Peyer's patch (tissue), 4 donors: ENCODE results near the gene TBC1D17. TPM values are rescaled to one million over a fixed set of nuclear protein-coding genes. Genes with fewer than 3 reads are reported as not detected.
A peak's percentile ranks its signal among the peaks of the same experiment; 100 is the strongest.

Experiments
- DNase-seq, 3 donors: peaks; one replicate each; pipeline ENCODE4 v3.0.0-alpha.2; 2017 to 2019
- H3K27ac ChIP-seq, 4 donors: fragments of 200-600 bp; sonication (generic); one replicate each; pipeline ENCODE4 v1.5.1; 2016 to 2019
- H3K27me3 ChIP-seq, 2 donors: fragments of 200-600 bp; sonication (generic); one replicate each; pipeline ENCODE4 v1.5.1; 2019
- H3K36me3 ChIP-seq, 3 donors: fragments of 200-600 bp; sonication (generic); one replicate each; pipeline ENCODE4 v1.5.1; 2016 to 2019
- H3K4me1 ChIP-seq, 4 donors: fragments of 200-600 bp; sonication (generic); one replicate each; pipeline ENCODE4 v1.5.1; 2016 to 2019
- H3K4me3 ChIP-seq, 4 donors: fragments of 200-600 bp; sonication (generic); 1 replicate in 3 of 4; 2 replicates in 1 of 4; pipeline ENCODE4 v1.5.1; 2016 to 2019; ENCODE audit warnings: mild to moderate bottlenecking in 1 of 4
- H3K9me3 ChIP-seq, 4 donors: fragments of 200-600 bp; sonication (generic); one replicate each; pipeline ENCODE4 v1.5.1; 2016 to 2019; ENCODE audit warnings: mild to moderate bottlenecking in 1 of 4
- POLR2A ChIP-seq, 2 donors: fragments of 450-650 bp; IDR thresholded peaks; one replicate each; pipeline ENCODE4 v1.5.1; 2017; ENCODE audit warnings: antibody characterized with exemption in 2 of 2, mild to moderate bottlenecking in 2 of 2, moderate library complexity in 2 of 2
- total RNA-seq, 4 donors: library from RNA; depleted of rRNA; stranded (reverse); fragments of >200 nt; gene quantifications; one replicate each; pipeline ENCODE4 v1.1.0, GENCODE V29; 2016
- TF ChIP-seq, protein P1 (sequence below), 6 experiments: fragments of 450-650 bp in 4 of 6; fragments of 200-600 bp in 2 of 6; sonication (generic) in 1 of 6; IDR thresholded peaks; one replicate each; pipeline ENCODE4 v1.5.1; 2017 to 2019; ENCODE audit warnings: antibody characterized with exemption in 6 of 6, mild to moderate bottlenecking in 3 of 6, moderate library complexity in 1 of 6

Gene TBC1D17
- total RNA-seq, 4 donors from 2014 or later = 22.8 to 83.3 (median 62.1) TPM

DNA sequence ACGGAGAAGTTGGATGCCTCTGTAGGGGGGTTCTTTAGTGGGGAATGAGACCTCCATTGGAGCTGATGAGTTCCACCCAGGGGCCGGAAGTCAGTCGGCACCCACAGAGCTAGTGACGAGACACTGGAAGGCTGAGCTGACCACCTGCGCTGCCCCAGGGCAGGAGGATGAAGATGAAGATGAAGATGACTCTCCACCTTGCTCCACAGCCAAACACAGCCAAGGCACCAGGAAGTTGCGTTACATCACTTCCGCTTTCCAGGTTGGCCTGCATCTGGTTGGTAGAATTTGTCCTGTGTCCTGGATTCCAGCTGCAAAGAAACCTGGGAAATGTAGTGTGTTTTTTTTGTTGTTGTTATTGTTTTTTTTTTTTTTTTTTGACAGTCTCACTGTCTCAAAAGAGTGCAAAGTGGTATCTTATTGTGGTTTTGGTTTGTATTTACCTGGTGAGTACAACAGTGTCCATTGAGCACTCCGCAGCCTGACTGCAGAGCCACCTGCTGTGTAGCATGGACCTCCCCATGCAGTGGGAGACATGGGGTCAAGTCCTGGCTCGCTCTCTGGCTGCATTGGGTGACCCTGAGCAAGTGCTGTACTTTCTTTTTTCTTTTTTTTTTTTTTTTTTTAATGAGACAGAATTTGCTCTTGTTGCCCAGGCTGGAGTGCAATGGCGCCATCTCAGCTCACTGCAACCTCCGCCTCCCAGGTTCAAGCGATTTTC, 1.9 kb downstream of the TBC1D17 start:
- Histone ChIP-seq H3K27ac (no peak overlapping the region), H3K9me3 (no peaks in the 10 kb centered on the region), H3K4me1 (peaks cover 0 to 27% (median 4%) of the 10 kb centered on the region in 4 donors), H3K27me3 (no peaks in the 10 kb centered on the region), H3K4me3 (no peak overlapping the region), H3K36me3 (peaks cover 0 to 58% (median 4%) of the 10 kb centered on the region in 3 donors)
- no peak for TF ChIP-seq POLR2A (IDR thresholded peaks at IDR 0.05)
- TF ChIP-seq, protein P1, sequence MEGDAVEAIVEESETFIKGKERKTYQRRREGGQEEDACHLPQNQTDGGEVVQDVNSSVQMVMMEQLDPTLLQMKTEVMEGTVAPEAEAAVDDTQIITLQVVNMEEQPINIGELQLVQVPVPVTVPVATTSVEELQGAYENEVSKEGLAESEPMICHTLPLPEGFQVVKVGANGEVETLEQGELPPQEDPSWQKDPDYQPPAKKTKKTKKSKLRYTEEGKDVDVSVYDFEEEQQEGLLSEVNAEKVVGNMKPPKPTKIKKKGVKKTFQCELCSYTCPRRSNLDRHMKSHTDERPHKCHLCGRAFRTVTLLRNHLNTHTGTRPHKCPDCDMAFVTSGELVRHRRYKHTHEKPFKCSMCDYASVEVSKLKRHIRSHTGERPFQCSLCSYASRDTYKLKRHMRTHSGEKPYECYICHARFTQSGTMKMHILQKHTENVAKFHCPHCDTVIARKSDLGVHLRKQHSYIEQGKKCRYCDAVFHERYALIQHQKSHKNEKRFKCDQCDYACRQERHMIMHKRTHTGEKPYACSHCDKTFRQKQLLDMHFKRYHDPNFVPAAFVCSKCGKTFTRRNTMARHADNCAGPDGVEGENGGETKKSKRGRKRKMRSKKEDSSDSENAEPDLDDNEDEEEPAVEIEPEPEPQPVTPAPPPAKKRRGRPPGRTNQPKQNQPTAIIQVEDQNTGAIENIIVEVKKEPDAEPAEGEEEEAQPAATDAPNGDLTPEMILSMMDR (IDR thresholded peaks at IDR 0.05) = no peak
- DNase-seq = no peak

DNA sequence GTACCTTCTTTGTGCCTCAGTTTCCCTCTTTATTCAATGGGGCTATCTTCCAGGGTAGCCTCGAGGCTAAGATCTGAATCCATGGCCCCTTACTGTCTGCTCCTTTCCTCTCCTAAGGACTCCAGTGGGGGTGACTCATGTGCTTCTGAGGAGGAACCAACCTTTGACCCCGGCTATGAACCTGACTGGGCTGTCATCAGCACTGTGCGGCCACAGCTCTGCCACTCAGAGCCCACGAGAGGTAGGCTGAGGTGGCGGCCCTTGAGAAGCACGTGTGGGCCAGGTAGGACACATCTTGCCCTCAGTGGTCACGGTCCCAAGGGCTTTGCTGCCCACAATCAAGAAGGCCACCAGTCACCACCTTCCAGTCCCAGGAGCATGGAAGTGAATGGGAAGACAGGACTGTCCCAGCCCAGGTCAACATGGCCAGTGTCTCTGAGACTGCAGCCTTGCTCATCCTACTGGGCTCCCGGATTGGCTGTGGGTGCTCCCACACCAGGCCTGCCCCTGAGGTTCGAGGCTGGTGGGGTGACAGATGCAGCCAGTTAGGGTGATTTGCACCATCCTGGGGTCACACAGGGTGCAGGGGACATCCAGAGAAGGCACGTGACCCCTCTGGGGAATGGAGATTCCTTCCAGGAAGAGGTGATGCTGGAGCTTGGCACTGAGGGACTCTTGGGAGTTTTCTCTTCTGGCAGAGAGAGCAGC, 2.8 kb downstream of the TBC1D17 start:
- H3K36me3 ChIP-seq = peaks cover 0 to 67% (median 4%) of the 10 kb centered on the region in 3 donors
- peak in 1 of 3 donors; percentile 76 for DNase-seq

DNA sequence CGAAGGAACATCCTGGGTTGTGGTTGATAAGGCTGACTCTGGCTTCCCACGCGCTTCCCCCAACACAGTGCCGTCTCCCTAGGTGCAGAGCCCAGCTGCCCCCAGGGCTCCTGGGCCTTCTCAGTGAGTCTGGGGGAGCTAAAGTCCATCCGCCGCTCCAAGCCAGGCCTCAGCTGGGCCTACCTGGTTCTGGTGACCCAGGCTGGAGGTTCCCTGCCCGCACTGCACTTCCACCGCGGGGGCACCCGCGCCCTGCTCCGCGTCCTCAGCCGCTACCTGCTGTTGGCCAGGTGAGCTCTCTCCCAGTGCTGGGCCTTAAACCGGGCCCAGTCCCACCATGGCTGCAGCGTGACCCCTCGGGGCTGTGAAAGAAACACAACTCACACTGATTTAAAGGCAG, 3.7 kb downstream of the TBC1D17 start:
- H3K36me3 ChIP-seq = peaks cover 0 to 72% (median 4%) of the 10 kb centered on the region in 3 donors

More for the DNA sequence above, 2.8 kb downstream of the TBC1D17 start:
- no peak for TF ChIP-seq POLR2A (IDR thresholded peaks at IDR 0.05)
- TF ChIP-seq, protein P1 (IDR thresholded peaks at IDR 0.05) = no peak
- peak overlapping the region in 1 of 4 donors; percentile 20 for H3K27ac ChIP-seq
- H3K27me3 ChIP-seq = no peaks in the 10 kb centered on the region
- peaks cover 0 to 17% (median 4%) of the 10 kb centered on the region in 4 donors for H3K4me1 ChIP-seq
- no peak overlapping the region for H3K4me3 ChIP-seq
- H3K9me3 ChIP-seq = no peaks in the 10 kb centered on the region

DNA sequence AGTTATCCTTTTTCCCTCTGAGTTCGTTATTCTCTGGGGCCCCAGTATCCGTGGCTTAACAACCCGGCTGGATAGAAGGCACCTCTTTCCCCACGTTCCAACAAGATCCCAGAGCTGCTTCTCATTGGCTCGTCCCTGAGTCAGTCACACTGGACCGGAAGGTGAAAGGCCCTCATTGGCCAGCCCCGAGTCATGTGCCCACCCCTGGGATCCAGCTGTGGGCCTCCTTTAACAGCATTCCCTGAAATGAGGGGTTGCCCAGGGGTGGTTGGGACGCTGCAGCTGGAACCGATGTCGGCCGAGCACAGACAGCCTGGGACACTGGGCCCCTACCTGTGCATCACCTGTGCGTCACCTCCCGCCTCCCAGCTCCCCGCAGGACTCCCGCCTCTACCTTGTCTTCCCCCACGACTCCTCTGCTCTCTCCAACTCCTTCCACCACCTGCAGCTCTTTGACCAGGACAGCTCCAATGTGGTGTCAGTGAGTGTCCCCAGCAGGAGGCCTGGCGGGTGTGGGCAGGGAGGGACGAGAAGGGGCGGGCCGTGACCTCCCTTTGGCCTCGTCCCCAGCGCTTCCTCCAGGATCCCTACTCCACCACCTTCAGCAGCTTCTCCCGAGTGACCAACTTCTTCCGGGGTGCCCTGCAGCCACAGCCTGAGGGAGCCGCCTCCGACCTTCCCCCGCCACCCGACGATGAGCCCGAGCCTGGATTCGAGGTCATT, 4.3 kb downstream of the TBC1D17 start:
- Histone ChIP-seq H3K4me3 (no peak overlapping the region), H3K4me1 (peaks cover 0 to 12% (median 2%) of the 10 kb centered on the region in 4 donors), H3K27ac (no peak overlapping the region), H3K36me3 (peaks cover 0 to 78% (median 4%) of the 10 kb centered on the region in 3 donors), H3K27me3 (no peaks in the 10 kb centered on the region), H3K9me3 (no peaks in the 10 kb centered on the region)
- TF ChIP-seq POLR2A (IDR thresholded peaks at IDR 0.05) = no peak
- DNase-seq = no peak

More for the DNA sequence above, 3.7 kb downstream of the TBC1D17 start:
- no peak for TF ChIP-seq POLR2A (IDR thresholded peaks at IDR 0.05)
- TF ChIP-seq, protein P1 (IDR thresholded peaks at IDR 0.05) = no peak
- Histone ChIP-seq H3K4me3 (no peak overlapping the region), H3K27me3 (no peaks in the 10 kb centered on the region), H3K9me3 (no peaks in the 10 kb centered on the region), H3K27ac (no peak overlapping the region), H3K4me1 (peaks cover 0 to 12% (median 2%) of the 10 kb centered on the region in 4 donors)
- no peak for DNase-seq

DNA sequence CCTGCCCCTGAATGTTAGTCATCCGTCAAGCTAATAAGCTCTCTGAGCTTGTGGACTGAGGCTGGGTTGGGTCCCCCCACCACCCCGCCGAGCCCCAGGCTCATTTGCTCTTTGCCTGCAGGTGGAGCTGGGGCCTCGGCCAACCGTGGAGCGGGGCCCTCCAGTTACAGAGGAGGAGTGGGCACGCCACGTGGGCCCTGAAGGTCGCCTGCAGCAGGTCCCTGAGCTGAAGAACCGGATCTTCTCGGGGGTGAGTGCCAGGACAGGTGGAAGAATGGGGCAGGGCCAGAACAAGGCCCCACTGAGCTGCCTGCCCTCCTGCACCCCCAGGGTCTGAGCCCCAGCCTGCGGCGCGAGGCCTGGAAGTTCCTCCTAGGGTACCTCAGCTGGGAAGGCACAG, 5.1 kb downstream of the TBC1D17 start:
- Histone ChIP-seq H3K27ac (no peak overlapping the region), H3K4me3 (no peak overlapping the region), H3K36me3 (peaks cover 0 to 83% (median 4%) of the 10 kb centered on the region in 3 donors), H3K4me1 (peaks cover 0 to 12% (median 2%) of the 10 kb centered on the region in 4 donors), H3K27me3 (no peaks in the 10 kb centered on the region), H3K9me3 (no peaks in the 10 kb centered on the region)
- TF ChIP-seq POLR2A (IDR thresholded peaks at IDR 0.05) = no peak
- TF ChIP-seq, protein P1 (IDR thresholded peaks at IDR 0.05) = no peak
- no peak for DNase-seq
